NT2/D1 (cell line): ENCODE measurements around the gene CEP78.

ENCODE experiments used
- DNase-seq: peaks from one replicate; pipeline ENCODE4 v3.0.0-alpha.2; 2011; ENCODE audit warnings: low read depth, low spot score
- H3K27me3 ChIP-seq: 2 replicates; pipeline ENCODE4 v1.6.0; 2011; ENCODE audit warnings: mild to moderate bottlenecking; ENCODE audit not compliant: insufficient read length, insufficient read depth
- H3K36me3 ChIP-seq: 2 replicates; pipeline ENCODE4 v1.6.1; 2011; ENCODE audit warnings: mild to moderate bottlenecking, low read length, mixed read lengths; ENCODE audit not compliant: insufficient read depth, insufficient read length
- H3K4me1 ChIP-seq: 2 replicates; pipeline ENCODE4 v1.5.1; 2011; ENCODE audit not compliant: insufficient read depth, insufficient read length
- H3K4me3 ChIP-seq: 2 replicates; pipeline ENCODE4 v1.5.1; 2011; ENCODE audit warnings: low read depth; ENCODE audit not compliant: insufficient read length
- H3K9ac ChIP-seq: 2 replicates; pipeline ENCODE4 v1.6.0; 2011; ENCODE audit warnings: low read depth; ENCODE audit not compliant: insufficient read length
- H3K9me3 ChIP-seq: 2 replicates; pipeline ENCODE4 v1.5.1; 2011; ENCODE audit warnings: mild to moderate bottlenecking, low read length; ENCODE audit not compliant: insufficient read depth
- SUZ12 ChIP-seq: IDR thresholded peaks from 2 replicates; pipeline ENCODE4 v1.6.1; 2011; ENCODE audit not compliant: insufficient read length, insufficient read depth; ENCODE audit errors: extremely low read depth
- YY1 ChIP-seq: IDR thresholded peaks from 2 replicates; pipeline ENCODE4 v1.6.1; 2011; ENCODE audit not compliant: insufficient read length, insufficient read depth
- ZNF274 ChIP-seq: IDR thresholded peaks from 2 replicates; pipeline ENCODE4 v1.6.1; 2011; ENCODE audit warnings: mild to moderate bottlenecking, low read depth, low read length

CEP78 gene

DNA sequence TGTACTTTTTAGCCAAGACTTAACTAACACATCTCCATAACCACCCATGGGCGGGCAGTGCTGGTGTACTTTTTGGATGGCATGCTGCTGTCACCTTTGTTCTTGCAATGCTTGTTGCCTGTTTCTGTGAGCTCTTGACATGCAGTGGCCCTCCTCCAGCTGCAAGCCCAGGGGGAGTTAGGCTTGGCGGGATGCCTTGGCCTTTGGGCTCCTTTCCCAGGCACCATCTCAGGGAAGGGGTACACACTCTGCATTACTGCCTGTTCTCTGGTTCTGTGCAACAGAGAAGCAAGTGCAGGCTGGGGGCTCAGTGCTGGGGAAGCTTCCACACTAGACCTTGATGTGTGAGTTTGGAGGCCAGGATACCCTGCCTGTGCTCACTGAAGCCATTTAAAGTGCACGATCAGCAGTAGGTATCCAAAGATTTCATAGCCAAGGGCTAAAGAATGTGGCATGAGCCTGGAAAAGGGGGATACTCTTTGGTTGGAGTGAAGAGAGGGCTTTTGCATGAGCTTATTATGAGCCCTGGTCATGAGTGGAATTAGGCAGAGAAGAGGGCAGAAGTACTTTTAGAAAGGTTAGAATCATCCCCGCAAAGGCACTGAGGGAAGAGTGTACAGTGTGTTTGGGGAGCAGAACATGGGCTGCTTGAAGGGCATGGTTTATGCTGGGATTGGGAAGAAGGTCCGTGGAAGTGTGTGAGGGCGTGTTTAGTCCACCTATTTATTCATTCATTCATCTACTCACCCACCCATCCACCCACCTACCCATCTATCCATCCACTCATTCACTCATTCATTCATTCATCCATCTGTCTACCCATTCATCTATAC is 83.5 kb downstream of the CEP78 start:
- TF ChIP-seq YY1 (no peak), ZNF274 (no peak), SUZ12 (no peak)
- no peak for DNase-seq
- no peak overlapping the region for H3K9ac ChIP-seq
- no peak overlapping the region for H3K4me3 ChIP-seq
- H3K9me3 ChIP-seq = no peaks in the 10 kb centered on the region; the same call in 1 of the 2 replicates
- peaks cover 2% of the 10 kb centered on the region for H3K4me1 ChIP-seq
- H3K36me3 ChIP-seq = peaks cover 95% of the 10 kb centered on the region
- H3K27me3 ChIP-seq = no peaks in the 10 kb centered on the region

DNA sequence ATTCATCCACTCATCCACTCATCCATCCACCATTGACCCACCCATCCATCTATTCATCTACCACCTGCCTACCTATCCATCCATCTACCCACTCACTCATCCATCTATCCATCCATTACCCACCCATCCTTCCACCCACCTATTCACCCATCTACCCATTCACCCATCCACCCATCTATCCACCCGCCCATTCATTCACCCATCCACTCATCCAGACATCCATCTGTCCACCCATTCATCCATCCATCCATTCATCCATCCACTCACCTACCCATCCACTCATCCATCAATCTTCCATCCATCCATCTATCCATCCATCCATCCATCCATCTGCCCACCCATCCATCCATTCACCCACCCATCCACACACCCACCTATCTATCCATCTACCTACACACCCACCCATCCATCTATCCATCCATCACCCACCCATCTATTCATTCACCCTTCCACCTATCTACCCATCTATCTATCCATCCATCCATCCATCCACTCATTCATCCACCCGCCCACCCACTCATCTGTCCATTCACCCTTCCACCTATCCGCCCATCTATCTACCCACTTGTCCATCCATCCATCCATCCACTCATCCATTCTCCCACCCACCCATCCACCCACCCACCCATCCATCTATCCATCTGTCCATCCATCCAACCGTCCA is 84.3 kb downstream of the CEP78 start:
- no peak for TF ChIP-seq ZNF274
- no peak for TF ChIP-seq YY1
- TF ChIP-seq SUZ12 = no peak
- H3K9me3 ChIP-seq = no peaks in the 10 kb centered on the region; the same call in 1 of the 2 replicates
- no peak overlapping the region for H3K9ac ChIP-seq
- peaks cover 2% of the 10 kb centered on the region for H3K4me1 ChIP-seq
- no peak for DNase-seq
- no peaks in the 10 kb centered on the region for H3K27me3 ChIP-seq
- H3K4me3 ChIP-seq = no peak overlapping the region
- H3K36me3 ChIP-seq = peaks cover 95% of the 10 kb centered on the region

DNA sequence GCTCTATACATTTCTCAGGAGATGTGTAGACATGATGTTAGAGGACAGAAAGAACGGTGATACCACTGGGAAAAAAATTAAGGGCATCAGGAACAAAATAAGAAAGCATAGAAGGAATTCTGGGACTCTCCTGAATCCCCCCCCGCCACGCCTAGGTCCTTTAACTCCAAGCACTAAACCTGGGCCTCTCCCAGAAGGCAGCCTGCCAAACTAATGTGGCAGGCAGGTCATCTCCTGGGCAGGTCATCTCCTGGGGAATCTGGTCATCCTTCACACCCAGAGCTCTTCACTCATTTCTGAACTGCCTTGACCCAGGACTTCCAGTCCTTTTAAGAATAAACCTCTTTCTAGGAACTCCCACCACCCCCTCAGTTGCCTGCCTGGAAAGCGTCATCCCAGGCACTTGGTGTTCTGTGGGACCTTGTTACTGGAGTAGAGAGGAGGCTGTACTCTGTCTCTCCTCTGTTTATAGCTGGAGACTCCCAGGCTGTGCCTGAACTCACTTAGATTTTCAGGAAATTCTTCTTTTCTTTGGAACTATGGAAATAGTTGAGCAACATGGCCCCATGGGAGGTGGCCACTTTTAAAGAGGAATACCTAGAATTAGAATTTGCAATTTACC is 85.1 kb downstream of the CEP78 start:
- DNase-seq = no peak
- Histone ChIP-seq H3K4me3 (no peak overlapping the region), H3K36me3 (peaks cover 93% of the 10 kb centered on the region), H3K9ac (no peak overlapping the region), H3K9me3 (peaks cover 2% of the 10 kb centered on the region; the same call in 1 of the 2 replicates), H3K4me1 (peaks cover 2% of the 10 kb centered on the region), H3K27me3 (no peaks in the 10 kb centered on the region)
- TF ChIP-seq YY1 = no peak
- TF ChIP-seq SUZ12 = no peak
- TF ChIP-seq ZNF274 = no peak

DNA sequence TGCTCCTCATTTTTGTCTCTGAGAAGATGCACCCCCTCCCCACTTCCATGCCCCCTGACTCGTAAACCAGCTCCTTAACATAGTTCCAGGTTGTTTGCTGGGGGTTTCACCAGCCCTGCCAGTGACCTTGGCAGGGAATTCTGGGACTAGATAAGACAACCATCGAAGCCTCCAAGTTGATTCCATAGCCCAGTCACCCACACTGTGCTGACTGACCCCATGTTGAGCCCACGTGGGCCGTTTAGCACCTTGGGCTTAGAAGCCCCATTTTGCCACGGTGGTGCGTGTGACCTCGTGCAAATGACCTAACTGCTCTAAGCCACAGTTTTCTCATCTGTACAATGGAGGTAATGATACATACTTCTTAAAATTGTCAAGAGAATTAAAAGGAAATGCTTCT is 85.6 kb downstream of the CEP78 start:
- no peak for TF ChIP-seq YY1
- DNase-seq = no peak
- Histone ChIP-seq H3K4me1 (peaks cover 2% of the 10 kb centered on the region), H3K27me3 (no peaks in the 10 kb centered on the region), H3K36me3 (peaks cover 90% of the 10 kb centered on the region), H3K9me3 (peaks cover 8% of the 10 kb centered on the region), H3K4me3 (no peak overlapping the region), H3K9ac (no peak overlapping the region)

DNA sequence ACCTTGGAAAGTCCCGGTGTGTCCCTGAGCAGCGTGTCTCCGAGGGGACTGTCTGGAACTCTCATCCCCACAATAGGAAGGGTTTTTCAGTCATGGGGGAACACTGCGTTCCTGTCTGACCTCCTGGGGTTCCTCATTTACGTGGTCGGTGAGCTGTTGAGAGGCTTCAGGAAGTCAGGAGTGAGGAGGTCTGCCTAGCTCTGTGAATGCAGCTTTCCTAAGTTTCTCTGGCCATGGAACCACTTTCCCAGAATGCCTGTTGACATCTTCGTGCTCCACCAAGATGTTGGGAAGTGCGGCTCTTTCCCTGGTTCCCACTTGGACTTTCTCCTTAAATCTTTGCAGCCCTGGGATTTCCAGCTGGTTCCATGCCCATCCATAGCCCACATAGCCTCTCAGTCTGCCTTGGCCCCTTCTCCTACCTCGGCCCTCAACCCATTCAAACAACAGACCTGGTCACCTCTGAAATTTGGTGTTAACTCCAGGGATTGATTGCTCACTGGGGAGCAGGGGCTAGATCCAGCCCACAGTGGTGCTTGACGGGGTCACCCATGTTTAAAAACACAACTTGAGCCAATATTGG is 88.3 kb downstream of the CEP78 start:
- H3K36me3 ChIP-seq = peaks cover 85% of the 10 kb centered on the region

DNA sequence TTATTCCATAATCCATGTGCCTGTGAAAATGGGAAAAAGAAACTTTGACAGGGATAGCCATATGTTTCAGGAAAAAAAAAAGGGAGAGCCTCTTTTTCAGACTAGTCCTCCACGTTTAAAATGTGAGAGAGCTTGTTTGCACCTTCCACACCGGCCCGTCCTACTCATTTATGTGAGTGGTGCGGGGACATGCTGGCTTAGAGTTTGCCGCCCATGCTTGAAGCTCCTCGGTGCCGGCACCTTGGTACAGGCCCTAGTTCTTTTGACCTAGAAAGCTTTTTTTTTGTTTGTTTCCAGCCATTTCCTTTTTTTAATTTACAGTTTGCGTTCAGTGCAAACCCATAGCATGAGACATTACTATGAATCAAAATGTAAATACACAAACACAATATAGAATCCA is 88.8 kb downstream of the CEP78 start:
- Histone ChIP-seq H3K27me3 (no peaks in the 10 kb centered on the region), H3K36me3 (peaks cover 82% of the 10 kb centered on the region), H3K9ac (no peak overlapping the region), H3K9me3 (peaks cover 9% of the 10 kb centered on the region), H3K4me1 (peaks cover 2% of the 10 kb centered on the region), H3K4me3 (no peak overlapping the region)
- TF ChIP-seq SUZ12 (no peak), YY1 (no peak), ZNF274 (no peak)
- DNase-seq = no peak

More for the DNA sequence above, 88.3 kb downstream of the CEP78 start:
- peaks cover 2% of the 10 kb centered on the region for H3K4me1 ChIP-seq
- H3K9me3 ChIP-seq = peaks cover 9% of the 10 kb centered on the region
- no peaks in the 10 kb centered on the region for H3K27me3 ChIP-seq
- DNase-seq = no peak
- no peak overlapping the region for H3K9ac ChIP-seq
- TF ChIP-seq SUZ12 = no peak
- no peak for TF ChIP-seq ZNF274
- TF ChIP-seq YY1 = no peak
- H3K4me3 ChIP-seq = no peak overlapping the region

DNA sequence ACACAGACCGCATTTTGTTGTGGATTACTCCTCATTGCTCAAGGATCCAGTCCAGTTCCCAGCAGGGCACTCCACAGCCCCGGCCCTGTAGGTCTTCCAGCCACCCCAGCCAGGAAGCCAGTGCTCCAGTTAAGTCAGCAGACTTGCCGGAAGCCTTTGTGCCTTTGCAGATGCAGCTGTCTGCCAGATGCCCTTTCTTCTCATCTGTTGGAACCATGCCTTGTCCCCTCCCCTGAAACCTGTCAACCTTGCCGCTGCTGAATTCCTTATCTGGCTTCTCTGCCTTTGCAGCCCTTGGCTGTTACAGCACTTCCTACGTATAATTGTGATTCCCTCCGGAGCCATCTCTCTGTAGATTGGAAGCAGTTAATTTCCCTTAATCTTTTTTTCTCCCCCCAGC is 89.5 kb downstream of the CEP78 start:
- peaks cover 9% of the 10 kb centered on the region for H3K9me3 ChIP-seq

More for the DNA sequence above, 89.5 kb downstream of the CEP78 start:
- H3K9ac ChIP-seq = no peak overlapping the region
- H3K4me1 ChIP-seq = peaks cover 2% of the 10 kb centered on the region
- DNase-seq = no peak
- no peaks in the 10 kb centered on the region for H3K27me3 ChIP-seq
- peaks cover 75% of the 10 kb centered on the region for H3K36me3 ChIP-seq
- H3K4me3 ChIP-seq = no peak overlapping the region
- TF ChIP-seq ZNF274 = no peak
